Tibial artery (tissue), 4 donors: ENCODE results near the gene SAMD10.
"Not testable (repeated sequence)": the region's sequence is repeated elsewhere in the genome, so short reads cannot be mapped to it uniquely, and the experiment has no call there.

Experiments used
- DNase-seq, 2 donors: peaks; one replicate each; pipeline ENCODE4 v3.0.0-alpha.2; 2019
- H3K27ac ChIP-seq, 2 donors: fragments of 200-600 bp; sonication (generic) in 1 of 2; 1 replicate in 1 of 2; 2 replicates in 1 of 2; pipeline ENCODE4 v1.5.1; 2018 to 2019; ENCODE audit warnings: mild to moderate bottlenecking in 1 of 2
- H3K27me3 ChIP-seq, 2 donors: fragments of 200-600 bp; sonication (generic) in 1 of 2; one replicate each; pipeline versions ENCODE4 v1.5.1 to v1.6.0; 2016 to 2019
- H3K36me3 ChIP-seq, 3 donors: fragments of 200-600 bp; sonication (generic) in 2 of 3; one replicate each; pipeline ENCODE4 v1.5.1; 2016 to 2019; ENCODE audit warnings: mild to moderate bottlenecking in 2 of 3
- H3K4me1 ChIP-seq, 4 donors: fragments of 200-600 bp; sonication (generic) in 2 of 4; 1 replicate in 3 of 4; 2 replicates in 1 of 4; pipeline ENCODE4 v1.5.1; 2016 to 2019
- H3K4me3 ChIP-seq, 2 donors: fragments of 200-600 bp; sonication (generic) in 1 of 2; 1 replicate in 1 of 2; 2 replicates in 1 of 2; pipeline ENCODE4 v1.5.1; 2018 to 2019; ENCODE audit warnings: mild to moderate bottlenecking in 2 of 2
- H3K9me3 ChIP-seq, 3 donors: fragments of 200-600 bp; sonication (generic) in 1 of 3; one replicate each; pipeline ENCODE4 v1.5.1; 2016 to 2019
- CTCF ChIP-seq, 2 experiments: fragments of 200-600 bp in 1 of 2; fragments of 450-650 bp in 1 of 2; IDR thresholded peaks; one replicate each; pipeline ENCODE4 v1.5.1; 2017 to 2019; ENCODE audit warnings: antibody characterized with exemption in 2 of 2, mild to moderate bottlenecking in 1 of 2, moderate library complexity in 1 of 2
- intact Hi-C: fragments of 100-400 bp; cut with DNase I; formaldehyde crosslinking; loops from one replicate; pipeline ENCODE4 v1.15.0; 2023; ENCODE audit warnings: low total_unique reads

The SAMD10 gene

GRCh38 chr20:64024141-64024990 is 44.9 kb upstream of the SAMD10 start:
- intact Hi-C loops: no loop called here
- DNase-seq: no peak
- no peak overlapping the region for H3K27ac ChIP-seq
- H3K4me3 ChIP-seq: no peak overlapping the region
- H3K4me1 ChIP-seq: no peaks in the 10 kb centered on the region
- no peak for TF ChIP-seq CTCF (IDR thresholded peaks at IDR 0.05)
- no peaks in the 10 kb centered on the region for H3K9me3 ChIP-seq
- peaks cover 92 to 100% (median 97%) of the 10 kb centered on the region in 3 donors for H3K36me3 ChIP-seq
- no peaks in the 10 kb centered on the region for H3K27me3 ChIP-seq

- Histone ChIP-seq H3K36me3 (peaks cover 92 to 100% (median 97%) of the 10 kb centered on the region in 3 donors), H3K9me3 (no peaks in the 10 kb centered on the region), H3K27ac (no peak overlapping the region), H3K27me3 (no peaks in the 10 kb centered on the region), H3K4me3 (no peak overlapping the region), H3K4me1 (no peaks in the 10 kb centered on the region)
- intact Hi-C loops: no loop called here
- no peak for TF ChIP-seq CTCF (IDR thresholded peaks at IDR 0.05)
- DNase-seq: no peak
Observed at GRCh38 chr20:64023361-64024140, 44.1 kb upstream of the SAMD10 start.

- no peak for TF ChIP-seq CTCF (IDR thresholded peaks at IDR 0.05)
- Histone ChIP-seq H3K36me3 (peaks cover 92 to 100% (median 97%) of the 10 kb centered on the region in 3 donors), H3K4me1 (no peaks in the 10 kb centered on the region), H3K9me3 (no peaks in the 10 kb centered on the region), H3K27me3 (no peaks in the 10 kb centered on the region), H3K4me3 (no peak overlapping the region), H3K27ac (no peak overlapping the region)
- intact Hi-C loops: no loop called here
- no peak for DNase-seq
Observed at GRCh38 chr20:64022671-64023360, 43.4 kb upstream of the SAMD10 start.

GRCh38 chr20:64021124-64021975 is 41.9 kb upstream of the SAMD10 start:
- TF ChIP-seq CTCF (IDR thresholded peaks at IDR 0.05): no peak
- intact Hi-C loops: no loop called here
- no peaks in the 10 kb centered on the region for H3K27me3 ChIP-seq
- peaks cover 92 to 100% (median 97%) of the 10 kb centered on the region in 3 donors for H3K36me3 ChIP-seq
- no peaks in the 10 kb centered on the region for H3K9me3 ChIP-seq
- no peak overlapping the region for H3K27ac ChIP-seq
- H3K4me1 ChIP-seq: no peaks in the 10 kb centered on the region
- no peak overlapping the region for H3K4me3 ChIP-seq
- no peak for DNase-seq

- peaks cover 83 to 91% (median 85%) of the 10 kb centered on the region in 3 donors for H3K36me3 ChIP-seq
- no peak overlapping the region for H3K4me3 ChIP-seq
- H3K27ac ChIP-seq: no peak overlapping the region
- intact Hi-C loops: no loop called here
- H3K4me1 ChIP-seq: no peaks in the 10 kb centered on the region
- no peak for DNase-seq
- H3K9me3 ChIP-seq: no peaks in the 10 kb centered on the region
- no peaks in the 10 kb centered on the region for H3K27me3 ChIP-seq
- TF ChIP-seq CTCF (IDR thresholded peaks at IDR 0.05): no peak
Observed at GRCh38 chr20:64015635-64016034, 36.2 kb upstream of the SAMD10 start.

- H3K36me3 ChIP-seq: peaks cover 72 to 91% (median 87%) of the 10 kb centered on the region in 3 donors
- H3K27ac ChIP-seq, H3K9me3 ChIP-seq, intact Hi-C loops, H3K4me3 ChIP-seq, H3K4me1 ChIP-seq, DNase-seq, H3K27me3 ChIP-seq: not testable (repeated sequence)
Observed at GRCh38 chr20:64012385-64013154, 33.1 kb upstream of the SAMD10 start.
